VCaP (cell line): ENCODE data around the gene MICALL1.

Source experiments
- H3K27ac ChIP-seq: fragments of 450-650 bp; 2 replicates; pipeline ENCODE4 v1.5.1; 2017
- TF ChIP-seq, protein P1 (sequence below): fragments of 450-650 bp; conservative IDR thresholded peaks from 2 replicates; pipeline ENCODE4 v1.5.1; 2017; ENCODE audit warnings: mild to moderate bottlenecking, moderate library complexity

The MICALL1 gene

DNA sequence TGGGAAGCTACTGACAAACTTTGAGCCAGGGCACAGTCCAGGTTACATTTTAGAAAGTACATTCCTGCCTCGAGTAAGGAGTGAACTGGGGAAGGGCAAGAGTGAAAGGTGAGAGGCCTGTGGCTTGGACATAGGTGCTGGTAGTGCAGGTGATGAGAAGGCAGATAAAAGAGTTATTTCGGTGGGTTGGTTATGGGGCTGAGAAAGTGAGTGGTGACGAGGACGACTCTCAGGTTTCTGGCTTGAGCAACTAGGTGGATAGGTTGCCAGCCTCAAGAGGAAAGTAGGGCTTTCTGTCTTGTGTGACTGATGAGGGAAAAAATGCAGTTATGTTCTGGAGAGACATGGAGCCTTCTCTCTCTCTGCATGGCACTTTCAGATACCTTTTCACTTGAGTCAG lies 51.1 kb downstream of the MICALL1 start:
- H3K27ac ChIP-seq, result no peak overlapping the region
- TF ChIP-seq, protein P1, sequence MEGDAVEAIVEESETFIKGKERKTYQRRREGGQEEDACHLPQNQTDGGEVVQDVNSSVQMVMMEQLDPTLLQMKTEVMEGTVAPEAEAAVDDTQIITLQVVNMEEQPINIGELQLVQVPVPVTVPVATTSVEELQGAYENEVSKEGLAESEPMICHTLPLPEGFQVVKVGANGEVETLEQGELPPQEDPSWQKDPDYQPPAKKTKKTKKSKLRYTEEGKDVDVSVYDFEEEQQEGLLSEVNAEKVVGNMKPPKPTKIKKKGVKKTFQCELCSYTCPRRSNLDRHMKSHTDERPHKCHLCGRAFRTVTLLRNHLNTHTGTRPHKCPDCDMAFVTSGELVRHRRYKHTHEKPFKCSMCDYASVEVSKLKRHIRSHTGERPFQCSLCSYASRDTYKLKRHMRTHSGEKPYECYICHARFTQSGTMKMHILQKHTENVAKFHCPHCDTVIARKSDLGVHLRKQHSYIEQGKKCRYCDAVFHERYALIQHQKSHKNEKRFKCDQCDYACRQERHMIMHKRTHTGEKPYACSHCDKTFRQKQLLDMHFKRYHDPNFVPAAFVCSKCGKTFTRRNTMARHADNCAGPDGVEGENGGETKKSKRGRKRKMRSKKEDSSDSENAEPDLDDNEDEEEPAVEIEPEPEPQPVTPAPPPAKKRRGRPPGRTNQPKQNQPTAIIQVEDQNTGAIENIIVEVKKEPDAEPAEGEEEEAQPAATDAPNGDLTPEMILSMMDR, result no peak

DNA sequence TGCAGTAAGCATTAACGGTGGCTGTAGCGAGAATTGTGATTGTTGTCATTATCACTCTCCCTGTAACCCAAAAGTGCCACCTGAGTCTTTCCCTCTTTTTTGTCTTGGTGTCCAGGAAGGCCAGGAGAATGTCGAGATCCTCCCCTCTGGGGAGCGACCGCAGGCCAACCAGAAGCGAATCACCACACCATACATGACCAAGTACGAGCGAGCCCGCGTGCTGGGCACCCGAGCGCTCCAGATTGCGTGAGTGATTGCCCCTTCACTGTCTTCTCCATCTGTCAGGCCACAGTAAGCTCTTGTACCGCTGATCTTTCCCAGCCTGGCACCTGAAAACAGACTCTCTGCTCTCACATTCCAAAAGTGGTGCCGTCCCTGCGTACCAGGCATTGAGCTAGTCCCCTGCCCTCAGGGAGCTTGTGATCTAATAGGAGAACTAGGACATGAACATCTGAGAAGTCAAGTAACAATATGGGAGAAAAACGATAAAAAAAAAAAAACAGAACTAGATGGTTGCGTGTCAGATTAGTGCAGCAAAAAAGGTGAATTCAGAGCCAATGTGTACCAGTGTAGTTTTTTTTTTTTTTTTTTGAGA lies 53.2 kb downstream of the MICALL1 start:
- TF ChIP-seq, protein P1, result no peak

DNA sequence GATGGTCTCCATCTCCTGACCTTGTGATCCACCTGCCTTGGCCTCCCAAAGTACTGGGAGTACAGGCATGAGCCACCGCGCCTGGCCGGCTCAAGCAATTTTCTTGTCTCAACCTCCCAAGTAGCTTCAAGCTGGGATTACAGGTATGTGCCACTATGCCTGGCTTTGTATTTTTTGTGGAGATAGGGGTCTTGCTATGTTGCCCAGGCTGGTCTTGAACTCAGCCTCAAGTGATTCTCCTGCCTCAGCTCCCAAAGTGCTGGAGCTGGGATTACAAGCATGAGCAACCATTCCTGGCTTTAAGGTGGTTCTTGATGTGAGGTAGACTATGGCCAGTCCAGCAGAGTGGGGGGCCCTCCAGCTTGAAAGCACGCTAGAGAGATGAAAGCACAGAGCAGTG lies 55.0 kb downstream of the MICALL1 start:
- H3K27ac ChIP-seq, result no peak overlapping the region
- TF ChIP-seq, protein P1, result no peak

More for the DNA sequence above, 53.2 kb downstream of the MICALL1 start:
- no peak overlapping the region for H3K27ac ChIP-seq

DNA sequence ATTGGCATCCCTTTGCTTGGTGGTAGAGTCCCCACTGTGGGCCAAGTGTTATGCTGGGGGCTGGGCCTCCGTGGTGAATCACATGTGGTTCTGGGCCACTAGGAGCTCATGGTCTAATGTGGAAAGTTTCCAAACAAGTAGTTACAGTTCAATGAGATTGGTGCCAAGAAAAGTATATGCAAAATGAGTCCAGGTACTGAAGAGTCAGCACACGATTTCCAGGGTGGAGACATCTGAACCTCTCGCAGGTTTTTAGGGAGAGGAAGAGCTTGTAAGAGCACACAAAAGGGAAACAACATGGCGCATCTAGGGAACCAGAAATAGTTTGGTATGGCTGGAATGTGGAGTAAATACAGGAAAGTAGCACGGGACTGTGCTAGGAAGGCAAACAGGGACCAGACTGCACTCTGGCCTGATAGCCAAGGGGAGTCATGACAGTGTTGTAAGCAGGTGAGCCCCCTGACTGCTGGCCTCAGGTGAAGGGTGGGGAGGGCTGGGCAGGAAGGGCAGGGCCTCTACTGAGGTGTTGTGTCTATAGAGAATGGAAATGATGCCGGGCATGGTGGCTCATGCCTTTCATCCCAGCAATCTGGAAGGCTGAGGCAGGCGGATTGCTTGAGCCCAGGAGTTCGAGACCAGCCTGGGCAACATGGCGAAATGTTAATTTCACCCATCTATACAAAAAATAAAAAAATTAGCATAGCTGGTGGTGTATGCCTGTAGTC lies 60.0 kb downstream of the MICALL1 start:
- H3K27ac ChIP-seq, result no peak overlapping the region
- TF ChIP-seq, protein P1, result no peak

DNA sequence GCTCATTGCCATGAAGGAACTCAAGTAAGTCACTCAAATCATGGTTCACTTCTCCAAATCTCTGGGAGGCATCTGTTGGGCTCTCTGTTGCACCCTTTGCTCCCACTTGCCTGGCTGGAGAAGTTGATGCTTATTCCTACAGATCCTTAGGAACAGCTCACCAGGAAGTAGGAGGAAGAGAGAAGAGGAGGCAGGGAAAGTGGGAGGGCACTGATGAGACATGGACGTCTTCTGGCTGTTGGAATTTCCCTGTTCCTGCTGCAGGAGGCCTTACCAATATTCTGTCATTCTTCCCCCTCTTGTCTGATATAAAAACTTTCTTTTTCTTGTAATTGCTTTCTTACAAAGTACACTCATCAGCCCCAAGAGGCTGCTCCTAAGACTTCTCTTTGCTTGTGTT lies 61.0 kb downstream of the MICALL1 start:
- TF ChIP-seq, protein P1, result no peak
- no peak overlapping the region for H3K27ac ChIP-seq

DNA sequence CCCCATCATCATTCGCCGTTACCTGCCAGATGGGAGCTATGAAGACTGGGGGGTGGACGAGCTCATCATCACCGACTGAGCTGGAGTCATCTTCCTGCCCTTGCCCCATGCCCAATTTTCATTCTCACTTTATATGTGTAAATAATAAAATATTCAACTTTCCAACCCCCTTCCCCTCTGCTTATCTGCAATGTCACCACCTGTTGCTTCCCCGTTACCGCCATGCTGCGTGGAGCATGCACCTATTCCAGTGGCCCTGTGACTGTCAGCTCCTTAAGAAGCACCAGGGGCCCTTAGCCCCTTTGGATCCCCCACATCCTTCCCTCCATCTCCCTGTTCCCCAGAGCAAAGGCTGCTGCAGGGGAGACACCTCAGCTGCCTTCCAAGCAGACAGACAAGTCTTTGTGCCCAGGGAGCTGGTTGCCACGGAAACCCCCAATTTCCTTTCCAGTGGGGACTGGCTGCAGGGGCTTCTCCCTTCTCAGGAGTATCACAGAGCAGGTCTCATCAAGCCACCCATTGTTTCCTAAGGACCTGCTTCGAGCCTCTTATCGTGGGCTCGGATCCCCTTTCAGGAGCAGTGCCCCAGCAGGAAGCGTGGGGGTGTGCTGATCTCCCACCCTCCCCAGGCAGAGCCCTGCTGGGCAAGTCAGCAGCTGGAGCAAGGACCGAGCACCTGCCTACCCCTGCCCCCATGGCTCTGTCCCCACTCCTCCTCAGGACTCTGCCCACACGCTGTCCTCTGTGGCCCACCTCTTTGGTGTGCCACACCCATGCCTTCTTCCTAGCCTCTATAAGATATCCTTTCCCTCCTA lies 61.7 kb downstream of the MICALL1 start:
- TF ChIP-seq, protein P1, result no peak
- H3K27ac ChIP-seq, result no peak overlapping the region
